RWPE2 (cell line): ENCODE measurements around the gene CPEB2.

Experiments used
- ATAC-seq: fragments of 200-7000 bp; cut with Tn5 transposase; 3 replicates; pipeline ENCODE4 v1.9.1; 2021; ENCODE audit warnings: low read depth
- DNase-seq: peaks from one replicate; pipeline ENCODE4 v3.0.0-alpha.2; 2020; ENCODE audit warnings: low spot score
- H3K27ac ChIP-seq: fragments of 450-650 bp; 2 replicates; pipeline ENCODE4 v1.5.1; 2017; ENCODE audit warnings: mild to moderate bottlenecking; ENCODE audit not compliant: poor library complexity, severe bottlenecking
- H3K27me3 ChIP-seq: fragments of 250-450 bp; sonication (Bioruptor Pico); 2 replicates; pipeline ENCODE4 v1.5.1; 2021; ENCODE audit warnings: mild to moderate bottlenecking, moderate library complexity; ENCODE audit not compliant: insufficient read depth, poor library complexity, severe bottlenecking
- H3K36me3 ChIP-seq: fragments of 250-450 bp; sonication (Bioruptor Pico); 2 replicates; pipeline ENCODE4 v1.5.1; 2020; ENCODE audit warnings: low read depth, mild to moderate bottlenecking, moderate library complexity
- H3K4me1 ChIP-seq: fragments of 250-450 bp; sonication (Bioruptor Pico); 2 replicates; pipeline ENCODE4 v1.5.1; 2021; ENCODE audit warnings: mild to moderate bottlenecking, moderate library complexity; ENCODE audit not compliant: insufficient read depth, poor library complexity, severe bottlenecking
- H3K4me3 ChIP-seq: fragments of 250-450 bp; sonication (Bioruptor Pico); 2 replicates; pipeline ENCODE4 v1.5.1; 2021; ENCODE audit warnings: mild to moderate bottlenecking, moderate library complexity; ENCODE audit not compliant: severe bottlenecking
- H3K9me3 ChIP-seq: fragments of 250-450 bp; sonication (Bioruptor Pico); 2 replicates; pipeline ENCODE4 v1.5.1; 2021; ENCODE audit warnings: mild to moderate bottlenecking, moderate library complexity; ENCODE audit not compliant: severe bottlenecking
- TF ChIP-seq, protein P1 (sequence below): fragments of 450-650 bp; IDR thresholded peaks from one replicate; pipeline ENCODE4 v1.5.1; 2017; ENCODE audit warnings: mild to moderate bottlenecking, moderate library complexity; ENCODE audit not compliant: poor library complexity, severe bottlenecking

The CPEB2 gene

DNA sequence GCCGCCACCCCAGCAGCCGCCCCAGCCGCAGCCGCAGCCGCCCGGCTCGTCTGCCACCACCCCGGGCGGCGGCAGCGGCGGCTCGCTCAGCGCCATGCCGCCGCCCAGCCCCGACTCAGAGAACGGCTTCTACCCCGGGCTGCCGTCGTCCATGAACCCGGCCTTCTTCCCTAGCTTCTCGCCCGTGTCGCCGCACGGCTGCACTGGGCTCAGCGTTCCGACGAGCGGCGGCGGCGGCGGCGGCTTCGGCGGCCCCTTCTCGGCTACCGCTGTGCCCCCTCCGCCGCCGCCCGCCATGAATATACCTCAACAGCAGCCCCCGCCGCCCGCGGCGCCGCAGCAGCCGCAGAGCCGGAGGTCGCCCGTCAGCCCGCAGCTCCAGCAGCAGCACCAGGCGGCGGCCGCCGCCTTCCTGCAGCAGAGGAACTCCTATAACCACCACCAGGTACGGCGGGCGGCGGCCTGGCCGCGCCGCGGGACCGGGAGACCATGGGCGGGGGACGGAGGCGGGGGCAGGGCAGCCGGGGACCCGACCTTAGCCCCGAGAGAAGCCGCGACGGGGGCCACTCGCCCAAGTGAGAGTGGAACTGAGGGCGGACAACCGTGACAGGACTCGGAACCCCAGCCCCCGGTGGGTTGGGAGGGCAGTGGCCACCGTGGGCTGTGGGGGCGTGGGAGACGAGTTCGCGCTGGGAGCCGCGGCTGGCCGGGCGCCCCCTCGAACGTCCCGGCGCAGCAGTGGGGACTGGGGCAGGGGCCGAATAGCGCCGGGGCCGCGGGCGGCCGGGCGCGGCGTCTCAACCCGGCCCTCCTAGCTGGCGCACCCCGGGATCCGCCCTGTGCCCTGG is 1.8 kb downstream of the CPEB2 start:
- Histone ChIP-seq H3K36me3 (peaks cover 25% of the 10 kb centered on the region), H3K27ac (peak overlapping the region; percentile 89), H3K9me3 (no peaks in the 10 kb centered on the region), H3K4me1 (peaks cover 15% of the 10 kb centered on the region), H3K4me3 (peak overlapping the region; percentile 60), H3K27me3 (no peaks in the 10 kb centered on the region)
- peak; percentile 59 for DNase-seq
- no peak; the same call in 2 of the 3 replicates for ATAC-seq
- TF ChIP-seq, protein P1, sequence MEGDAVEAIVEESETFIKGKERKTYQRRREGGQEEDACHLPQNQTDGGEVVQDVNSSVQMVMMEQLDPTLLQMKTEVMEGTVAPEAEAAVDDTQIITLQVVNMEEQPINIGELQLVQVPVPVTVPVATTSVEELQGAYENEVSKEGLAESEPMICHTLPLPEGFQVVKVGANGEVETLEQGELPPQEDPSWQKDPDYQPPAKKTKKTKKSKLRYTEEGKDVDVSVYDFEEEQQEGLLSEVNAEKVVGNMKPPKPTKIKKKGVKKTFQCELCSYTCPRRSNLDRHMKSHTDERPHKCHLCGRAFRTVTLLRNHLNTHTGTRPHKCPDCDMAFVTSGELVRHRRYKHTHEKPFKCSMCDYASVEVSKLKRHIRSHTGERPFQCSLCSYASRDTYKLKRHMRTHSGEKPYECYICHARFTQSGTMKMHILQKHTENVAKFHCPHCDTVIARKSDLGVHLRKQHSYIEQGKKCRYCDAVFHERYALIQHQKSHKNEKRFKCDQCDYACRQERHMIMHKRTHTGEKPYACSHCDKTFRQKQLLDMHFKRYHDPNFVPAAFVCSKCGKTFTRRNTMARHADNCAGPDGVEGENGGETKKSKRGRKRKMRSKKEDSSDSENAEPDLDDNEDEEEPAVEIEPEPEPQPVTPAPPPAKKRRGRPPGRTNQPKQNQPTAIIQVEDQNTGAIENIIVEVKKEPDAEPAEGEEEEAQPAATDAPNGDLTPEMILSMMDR: no peak

DNA sequence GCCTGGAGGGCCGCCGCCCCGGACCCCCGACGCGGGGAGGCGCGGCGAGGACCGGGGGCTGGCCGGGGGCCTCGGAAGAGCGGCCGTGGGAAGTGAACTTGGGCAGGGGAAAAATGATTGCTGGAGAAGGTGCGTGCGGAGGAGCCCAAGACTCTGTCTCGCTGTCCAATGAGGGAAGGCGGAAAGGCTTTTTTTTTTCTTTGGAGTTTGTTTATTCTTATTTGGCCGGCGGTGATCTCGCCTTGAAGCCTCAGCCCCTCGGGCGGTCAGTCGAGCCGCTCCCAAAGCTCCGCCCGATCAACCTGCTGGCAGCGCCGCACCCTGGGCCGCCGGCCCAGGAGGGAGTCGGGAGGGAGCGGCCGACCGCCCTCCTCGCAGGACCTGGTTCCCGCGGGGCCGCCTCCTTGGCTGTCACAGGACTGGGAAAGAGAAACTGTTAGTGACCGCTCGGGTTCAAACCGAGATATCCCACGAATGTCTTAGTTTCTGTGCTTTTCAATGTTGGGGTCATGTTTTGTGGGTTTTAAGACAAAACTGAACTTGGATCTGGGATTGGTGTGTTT is 2.5 kb downstream of the CPEB2 start:
- H3K4me1 ChIP-seq: peaks cover 15% of the 10 kb centered on the region
- H3K36me3 ChIP-seq: peaks cover 31% of the 10 kb centered on the region
- H3K27me3 ChIP-seq: no peaks in the 10 kb centered on the region
- no peaks in the 10 kb centered on the region for H3K9me3 ChIP-seq
- H3K4me3 ChIP-seq: peak overlapping the region; percentile 60
- peak; percentile 17; the same call in 2 of the 3 replicates for ATAC-seq
- H3K27ac ChIP-seq: peak overlapping the region; percentile 89
- DNase-seq: peak; percentile 73
- TF ChIP-seq, protein P1: no peak

DNA sequence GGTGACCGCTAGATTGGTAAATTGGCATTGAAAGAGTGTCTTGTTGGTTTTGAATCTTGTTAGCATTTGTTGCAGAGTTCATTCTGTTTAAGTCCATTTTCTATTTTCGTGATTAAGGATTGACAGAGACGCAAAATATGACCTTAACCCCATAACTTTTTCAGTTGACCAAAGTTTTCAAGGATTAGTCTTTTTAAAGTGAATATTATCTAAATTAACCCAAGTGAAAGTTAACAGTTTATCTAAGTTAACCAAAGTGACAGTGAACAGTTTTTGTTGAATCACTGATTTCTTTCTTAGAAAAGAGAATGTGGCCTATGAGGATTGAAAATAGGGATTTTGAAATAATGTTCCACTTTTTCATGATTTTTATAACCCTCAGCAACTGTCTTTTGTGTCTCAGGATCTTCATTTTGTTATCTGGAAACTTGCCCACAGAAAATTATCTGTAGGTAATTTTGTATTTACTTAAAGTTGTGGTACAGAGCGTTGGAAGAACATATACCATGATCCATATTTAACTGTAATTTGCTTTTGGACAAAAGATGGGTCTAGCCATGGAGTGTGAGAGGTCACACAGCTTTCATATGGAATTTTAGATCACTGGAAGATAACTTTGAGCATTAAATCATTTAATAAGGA is 3.3 kb downstream of the CPEB2 start:
- ATAC-seq (no peak), DNase-seq (no peak)
- Histone ChIP-seq H3K9me3 (no peaks in the 10 kb centered on the region), H3K4me3 (peak overlapping the region; percentile 60), H3K36me3 (peaks cover 33% of the 10 kb centered on the region), H3K4me1 (peaks cover 14% of the 10 kb centered on the region), H3K27ac (peak overlapping the region; percentile 89), H3K27me3 (no peaks in the 10 kb centered on the region)
- TF ChIP-seq, protein P1: no peak

DNA sequence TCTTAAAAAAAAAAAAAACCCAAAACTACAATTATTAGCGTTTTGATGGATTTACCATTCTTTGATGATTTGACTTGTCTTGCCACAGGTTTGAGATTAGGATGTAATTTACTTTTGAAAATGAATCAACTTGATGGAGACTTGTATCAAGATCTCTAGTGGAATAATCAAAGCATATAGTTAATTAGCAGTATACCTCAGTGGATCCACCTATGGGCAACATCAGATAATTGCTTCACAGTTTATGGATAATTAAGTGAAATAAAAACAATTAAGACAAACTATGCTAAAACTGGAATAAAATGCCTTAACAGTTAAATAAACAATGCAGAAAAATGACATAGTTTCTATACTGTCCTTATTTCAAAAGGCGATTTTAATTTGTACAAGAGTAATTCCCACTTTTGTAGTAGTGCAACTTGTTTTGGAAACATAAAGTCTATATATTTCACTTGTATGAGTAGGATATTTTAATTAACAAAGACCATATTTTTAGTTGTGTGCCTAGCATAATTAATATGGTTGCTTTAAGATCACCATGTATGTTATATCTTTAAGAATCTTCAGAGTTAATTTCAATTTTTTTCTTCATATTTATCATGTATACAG is 4.2 kb downstream of the CPEB2 start:
- no peak for ATAC-seq
- H3K4me3 ChIP-seq: no peak overlapping the region
- DNase-seq: no peak

More for the DNA sequence above, 4.2 kb downstream of the CPEB2 start:
- Histone ChIP-seq H3K36me3 (peaks cover 40% of the 10 kb centered on the region), H3K4me1 (peaks cover 8% of the 10 kb centered on the region), H3K27me3 (no peaks in the 10 kb centered on the region), H3K27ac (peak overlapping the region; percentile 89), H3K9me3 (no peaks in the 10 kb centered on the region)
- TF ChIP-seq, protein P1: peak; percentile 68
